Thyroid gland (tissue), 4 donors: ENCODE results near the gene NOPCHAP1.

Experiments used
- POLR2A ChIP-seq, 2 donors: fragments of 450-650 bp; IDR thresholded peaks; one replicate each; pipeline ENCODE4 v1.6.1; 2017; ENCODE audit warnings: antibody characterized with exemption in 2 of 2, mild to moderate bottlenecking in 2 of 2, moderate library complexity in 1 of 2
- TF ChIP-seq, protein P1 (sequence below), 6 experiments: fragments of 200-600 bp in 3 of 6; fragments of 450-650 bp in 3 of 6; sonication (generic) in 3 of 6; IDR thresholded peaks; one replicate each; pipeline ENCODE4 v1.5.1; 2016 to 2019; ENCODE audit warnings: antibody characterized with exemption in 6 of 6, mild to moderate bottlenecking in 2 of 6, inconsistent platforms in 1 of 6, moderate library complexity in 1 of 6

DNA sequence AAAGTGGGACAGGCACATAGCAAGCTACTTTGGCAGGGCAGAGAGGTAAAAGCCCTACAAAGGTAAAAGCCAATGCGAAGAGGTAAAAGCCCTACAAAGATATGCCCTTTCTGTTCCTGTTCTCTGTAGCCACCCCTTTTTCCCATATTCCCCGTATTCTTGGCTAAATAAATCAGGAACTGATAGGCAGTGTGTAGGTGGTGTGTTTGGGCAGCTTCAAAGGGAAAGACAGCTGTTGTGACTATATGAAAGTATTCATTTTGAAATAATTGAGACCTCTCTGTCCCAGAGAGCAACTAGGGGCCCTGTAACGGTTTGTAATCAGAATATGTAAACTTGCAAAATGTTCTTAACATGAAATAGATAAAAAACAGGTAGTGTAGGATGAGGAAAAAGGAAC, 16.8 kb upstream of the NOPCHAP1 start:
- TF ChIP-seq, protein P1, sequence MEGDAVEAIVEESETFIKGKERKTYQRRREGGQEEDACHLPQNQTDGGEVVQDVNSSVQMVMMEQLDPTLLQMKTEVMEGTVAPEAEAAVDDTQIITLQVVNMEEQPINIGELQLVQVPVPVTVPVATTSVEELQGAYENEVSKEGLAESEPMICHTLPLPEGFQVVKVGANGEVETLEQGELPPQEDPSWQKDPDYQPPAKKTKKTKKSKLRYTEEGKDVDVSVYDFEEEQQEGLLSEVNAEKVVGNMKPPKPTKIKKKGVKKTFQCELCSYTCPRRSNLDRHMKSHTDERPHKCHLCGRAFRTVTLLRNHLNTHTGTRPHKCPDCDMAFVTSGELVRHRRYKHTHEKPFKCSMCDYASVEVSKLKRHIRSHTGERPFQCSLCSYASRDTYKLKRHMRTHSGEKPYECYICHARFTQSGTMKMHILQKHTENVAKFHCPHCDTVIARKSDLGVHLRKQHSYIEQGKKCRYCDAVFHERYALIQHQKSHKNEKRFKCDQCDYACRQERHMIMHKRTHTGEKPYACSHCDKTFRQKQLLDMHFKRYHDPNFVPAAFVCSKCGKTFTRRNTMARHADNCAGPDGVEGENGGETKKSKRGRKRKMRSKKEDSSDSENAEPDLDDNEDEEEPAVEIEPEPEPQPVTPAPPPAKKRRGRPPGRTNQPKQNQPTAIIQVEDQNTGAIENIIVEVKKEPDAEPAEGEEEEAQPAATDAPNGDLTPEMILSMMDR (IDR thresholded peaks at IDR 0.05) = no peak
- no peak for TF ChIP-seq POLR2A (IDR thresholded peaks at IDR 0.05)
